Hepatocyte (in vitro differentiated cells): ENCODE data around the gene FALEC.

Experiments
- EZH2 ChIP-seq: fragments of 200-600 bp; sonication (generic); IDR thresholded peaks from 2 replicates; pipeline ENCODE4 v1.6.1; 2016; ENCODE audit warnings: antibody characterized with exemption, mild to moderate bottlenecking, borderline replicate concordance
- EZH2phosphoT487 ChIP-seq: fragments of 200-600 bp; sonication (generic); IDR thresholded peaks from one replicate; pipeline ENCODE4 v1.6.1; 2018; ENCODE audit warnings: antibody characterized with exemption, mild to moderate bottlenecking, low read depth, moderate library complexity; ENCODE audit not compliant: unreplicated experiment, severe bottlenecking
- TF ChIP-seq, protein P1 (sequence below): fragments of 200-600 bp; sonication (generic); IDR thresholded peaks from 2 replicates; pipeline ENCODE4 v1.5.1; 2016; ENCODE audit warnings: antibody characterized with exemption, mild to moderate bottlenecking; ENCODE audit not compliant: poor library complexity

DNA sequence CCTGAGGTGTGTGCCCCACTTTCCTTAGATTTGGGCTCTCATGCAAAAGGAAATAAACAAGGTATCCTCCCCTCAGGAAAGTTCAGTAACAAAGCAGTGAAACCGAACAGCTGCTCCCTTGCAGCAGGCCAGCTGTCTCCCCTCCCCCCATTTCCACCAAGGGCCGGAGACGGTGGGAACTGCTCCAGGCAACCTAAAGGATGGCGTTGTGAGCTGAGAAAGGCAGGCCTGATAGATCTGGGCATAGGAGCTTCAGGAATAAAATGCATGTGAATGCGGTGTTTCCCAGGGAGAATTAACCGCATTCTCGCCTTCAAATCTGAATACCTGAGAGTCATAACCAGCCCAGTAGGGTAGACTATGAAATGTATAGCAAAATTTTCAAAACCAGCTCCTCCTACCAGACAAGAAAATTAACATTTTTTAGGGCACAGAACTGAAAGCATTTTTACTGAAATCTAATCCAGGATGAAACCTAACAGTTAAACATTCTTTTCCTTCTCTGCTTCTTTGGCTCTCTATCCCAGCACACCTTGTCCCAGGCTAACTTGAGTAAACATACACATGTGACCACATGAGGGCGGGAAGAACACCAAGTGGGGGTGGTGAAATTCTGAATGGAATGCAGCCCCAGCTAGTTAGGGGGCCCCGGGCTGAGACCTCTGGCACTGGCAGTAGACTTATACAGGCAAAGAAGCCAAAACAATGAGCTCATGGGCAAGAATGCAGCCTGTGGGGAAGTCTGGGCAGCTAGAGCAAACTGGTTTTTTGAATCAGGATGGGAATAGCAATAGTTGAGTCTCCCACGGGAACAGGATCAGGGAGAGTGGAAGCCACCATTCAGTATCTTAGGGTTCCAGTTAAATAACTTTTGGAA is 52.4 kb downstream of the FALEC start:
- TF ChIP-seq, protein P1, sequence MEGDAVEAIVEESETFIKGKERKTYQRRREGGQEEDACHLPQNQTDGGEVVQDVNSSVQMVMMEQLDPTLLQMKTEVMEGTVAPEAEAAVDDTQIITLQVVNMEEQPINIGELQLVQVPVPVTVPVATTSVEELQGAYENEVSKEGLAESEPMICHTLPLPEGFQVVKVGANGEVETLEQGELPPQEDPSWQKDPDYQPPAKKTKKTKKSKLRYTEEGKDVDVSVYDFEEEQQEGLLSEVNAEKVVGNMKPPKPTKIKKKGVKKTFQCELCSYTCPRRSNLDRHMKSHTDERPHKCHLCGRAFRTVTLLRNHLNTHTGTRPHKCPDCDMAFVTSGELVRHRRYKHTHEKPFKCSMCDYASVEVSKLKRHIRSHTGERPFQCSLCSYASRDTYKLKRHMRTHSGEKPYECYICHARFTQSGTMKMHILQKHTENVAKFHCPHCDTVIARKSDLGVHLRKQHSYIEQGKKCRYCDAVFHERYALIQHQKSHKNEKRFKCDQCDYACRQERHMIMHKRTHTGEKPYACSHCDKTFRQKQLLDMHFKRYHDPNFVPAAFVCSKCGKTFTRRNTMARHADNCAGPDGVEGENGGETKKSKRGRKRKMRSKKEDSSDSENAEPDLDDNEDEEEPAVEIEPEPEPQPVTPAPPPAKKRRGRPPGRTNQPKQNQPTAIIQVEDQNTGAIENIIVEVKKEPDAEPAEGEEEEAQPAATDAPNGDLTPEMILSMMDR: no peak
- TF ChIP-seq EZH2 (no peak), EZH2phosphoT487 (no peak)
